C4-2B (cell line): ENCODE measurements around the gene MTUS2.

ENCODE experiments used
- CTCF ChIP-seq: fragments of 450-650 bp; conservative IDR thresholded peaks from 2 replicates; pipeline ENCODE4 v1.5.1; 2017; ENCODE audit warnings: mild to moderate bottlenecking
- ZFX ChIP-seq: fragments of 450-650 bp; IDR thresholded peaks from 2 replicates; pipeline ENCODE4 v1.6.1; 2017

GRCh38 chr13:29301027-29301426, 480.9 kb downstream of the MTUS2 start:
- TF ChIP-seq CTCF (no peak), ZFX (no peak)
